SK-N-SH treated with all-trans-retinoic acid at 6 μM for 48 hours (cell line): ENCODE results near the gene IGFL3.

Source experiments
- ISL1 ChIP-seq: fragments of 250-450 bp; sonication (Bioruptor Pico); IDR thresholded peaks from 2 replicates; pipeline ENCODE4 v2.1.2; 2022; ENCODE audit warnings: mild to moderate bottlenecking, moderate library complexity
- RARB ChIP-seq: fragments of 250-450 bp; sonication (Bioruptor Pico); IDR thresholded peaks from 2 replicates; pipeline ENCODE4 v1.8.0; 2021; ENCODE audit warnings: mild to moderate bottlenecking, moderate library complexity
- ZNF565 ChIP-seq: fragments of 450-650 bp; formaldehyde crosslinking; conservative IDR thresholded peaks from 2 replicates; pipeline ENCODE4 v1.5.0; 2020; ENCODE audit warnings: low read depth, mild to moderate bottlenecking, moderate library complexity

- no peak for TF ChIP-seq ISL1 (CRISPR knock-in tag)
- TF ChIP-seq RARB (CRISPR knock-in tag): no peak
- no peak for TF ChIP-seq ZNF565 (CRISPR knock-in tag)
Measured at GRCh38 chr19:46112527-46112926, 12.0 kb downstream of the IGFL3 start.
